ENCODE results near the gene CLEC16A.

CLEC16A gene

DNA sequence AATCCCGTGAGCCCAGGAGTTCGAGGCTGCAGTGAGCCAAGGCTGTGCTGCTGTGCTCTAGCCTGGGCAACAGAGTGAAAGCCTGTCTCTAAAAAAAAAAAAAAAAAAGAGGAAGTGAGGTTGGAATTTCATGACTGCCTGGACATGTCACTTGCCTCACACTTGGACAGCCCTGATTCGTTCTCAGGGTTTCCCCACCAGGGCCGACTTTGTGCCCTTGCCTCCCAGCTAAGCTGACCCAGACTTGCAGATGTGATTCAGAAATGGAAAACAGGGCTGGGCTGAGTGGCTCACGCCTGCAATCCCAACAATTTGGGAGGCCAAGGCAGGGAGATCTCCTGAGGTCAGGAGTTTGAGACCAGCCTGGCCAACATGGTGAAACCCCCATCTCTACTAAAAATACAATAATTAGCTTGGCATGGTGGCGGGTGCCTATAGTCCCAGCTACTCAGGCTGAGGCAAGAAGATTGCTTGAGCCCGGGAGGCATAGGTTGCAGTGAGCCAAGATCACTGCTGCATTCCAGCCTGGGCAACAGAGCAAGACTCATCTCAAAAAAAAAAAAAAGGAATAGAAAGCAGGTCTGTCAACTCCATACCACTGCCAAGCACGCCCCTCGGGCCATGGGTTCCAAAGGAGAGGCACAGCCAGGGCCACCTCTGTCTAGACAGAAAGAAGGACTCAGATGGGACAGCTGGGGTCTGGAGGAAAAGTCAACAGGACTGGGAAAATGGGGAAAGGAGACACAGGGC, 264.7 kb downstream of the CLEC16A start:
- TF ChIP-seq CTCF (IDR thresholded peaks at IDR 0.05; ENCODE audit: low read depth, low read length), result no peak

DNA sequence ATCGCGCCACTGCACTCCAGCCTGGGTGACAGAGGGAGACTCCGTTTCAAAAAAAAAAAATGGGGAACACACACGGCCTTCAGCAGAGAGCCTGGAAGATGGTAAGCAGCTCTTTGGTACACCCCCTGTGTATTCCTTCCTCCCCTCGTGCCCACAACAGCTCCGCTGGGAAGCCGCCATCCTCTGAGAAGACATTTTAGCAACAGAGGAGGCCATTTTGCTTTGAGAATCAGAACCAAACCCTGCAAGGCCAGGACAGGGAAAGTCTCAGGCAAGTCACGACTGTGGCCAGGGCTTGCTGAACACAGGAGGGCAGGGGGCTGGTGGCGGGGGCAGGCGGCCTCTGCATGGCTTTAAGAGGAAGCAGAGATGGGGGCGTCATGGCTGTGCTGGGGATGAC, 265.9 kb downstream of the CLEC16A start:
- H3K4me3 ChIP-seq (ENCODE audit: low read depth, low read length), result no peak overlapping the region
- no peak for TF ChIP-seq CTCF (IDR thresholded peaks at IDR 0.05; ENCODE audit: low read depth, low read length)

More for the DNA sequence above, 264.7 kb downstream of the CLEC16A start:
- no peak overlapping the region for H3K4me3 ChIP-seq (ENCODE audit: low read depth, low read length)

- TF ChIP-seq CTCF (IDR thresholded peaks at IDR 0.05; ENCODE audit: low read depth, low read length), result no peak
- H3K4me3 ChIP-seq (ENCODE audit: low read depth, low read length), result no peak overlapping the region
Measured at GRCh38 chr16:11211061-11211976, 267.0 kb downstream of the CLEC16A start.

GRCh38 chr16:11211977-11212797, 267.8 kb downstream of the CLEC16A start:
- no peak overlapping the region for H3K4me3 ChIP-seq (ENCODE audit: low read depth, low read length)
- TF ChIP-seq CTCF (IDR thresholded peaks at IDR 0.05; ENCODE audit: low read depth, low read length), result no peak

DNA sequence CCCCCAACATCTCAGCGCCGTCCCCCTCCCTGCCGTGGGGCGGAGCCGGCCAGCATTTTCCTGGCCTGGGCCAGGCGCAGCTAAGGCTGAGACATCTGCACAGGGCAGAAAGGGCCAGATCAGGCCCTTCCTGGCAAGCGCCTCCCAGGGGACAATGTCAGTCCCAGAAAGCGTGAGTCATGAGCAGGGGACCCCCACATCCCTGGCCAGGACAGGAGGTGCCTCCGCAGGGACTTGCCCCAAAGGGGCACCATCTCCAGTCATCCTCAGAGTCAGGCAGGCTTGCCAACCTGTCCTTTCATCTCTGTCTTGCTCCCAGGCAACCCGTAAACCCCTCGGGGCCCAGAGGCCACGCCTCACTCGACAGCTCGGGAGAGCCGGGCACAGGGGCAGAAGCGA, 268.4 kb downstream of the CLEC16A start:
- TF ChIP-seq CTCF (IDR thresholded peaks at IDR 0.05; ENCODE audit: low read depth, low read length), result no peak
- H3K4me3 ChIP-seq (ENCODE audit: low read depth, low read length), result no peak overlapping the region

DNA sequence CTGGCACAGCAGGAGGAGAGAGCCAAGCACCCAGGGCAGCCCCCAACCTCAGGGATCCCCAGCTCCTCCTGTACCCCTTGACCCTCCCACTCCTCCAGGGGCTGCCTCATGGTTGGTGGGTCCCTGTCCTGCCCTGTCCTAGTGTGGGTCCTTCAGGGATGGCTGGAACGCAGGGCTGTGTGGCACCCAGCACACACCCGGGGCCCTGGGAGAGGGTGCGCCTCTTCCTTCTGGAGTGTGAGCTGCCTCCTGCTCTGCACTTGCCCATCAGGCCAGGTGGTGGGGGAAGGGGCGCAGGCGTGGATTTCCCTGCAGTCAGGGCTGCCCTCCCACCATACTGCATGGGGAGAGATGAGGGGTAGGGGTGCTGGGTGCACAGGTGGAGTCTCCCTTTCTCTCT, 269.0 kb downstream of the CLEC16A start:
- H3K4me3 ChIP-seq (ENCODE audit: low read depth, low read length), result no peak overlapping the region
- TF ChIP-seq CTCF (IDR thresholded peaks at IDR 0.05; ENCODE audit: low read depth, low read length), result no peak

All from WI38 (cell line).